SU-DHL-6 (cell line): ENCODE measurements around the gene FAM156B.
"Not testable (repeated sequence)": the region's sequence is repeated elsewhere in the genome, so short reads cannot be mapped to it uniquely, and the experiment has no call there.

Source experiments
- H2AFZ ChIP-seq: fragments of 200-600 bp; sonication (generic); 2 replicates; pipeline ENCODE4 v1.6.1; 2014; ENCODE audit warnings: low read depth, mild to moderate bottlenecking, moderate library complexity, mixed read lengths, antibody characterized with exemption, low read length; ENCODE audit not compliant: severe bottlenecking
- H3F3A ChIP-seq: fragments of 200-600 bp; shearing (Covaris generic); 2 replicates; pipeline ENCODE4 v1.6.0; 2016; ENCODE audit warnings: antibody characterized with exemption, mild to moderate bottlenecking; ENCODE audit not compliant: insufficient read depth
- H3K27ac ChIP-seq: fragments of 200-600 bp; sonication (generic); 2 replicates; pipeline ENCODE4 v1.5.1; 2016; ENCODE audit warnings: low read depth, mild to moderate bottlenecking, low read length, moderate library complexity, mixed read lengths
- H3K27me3 ChIP-seq: fragments of 200-600 bp; sonication (generic), shearing (Covaris generic); 2 replicates; pipeline ENCODE4 v1.6.0; 2014; ENCODE audit warnings: mild to moderate bottlenecking, low read length
- H3K36me3 ChIP-seq: fragments of 200-600 bp; sonication (generic); 2 replicates; pipeline ENCODE4 v1.6.1; 2014; ENCODE audit warnings: mild to moderate bottlenecking, low read length, mixed read lengths
- H3K4me2 ChIP-seq: fragments of 300-600, 200-600 bp; shearing (Covaris generic), sonication (generic); 2 replicates; pipeline ENCODE4 v1.6.0; 2014; ENCODE audit warnings: low read length, low read depth, mild to moderate bottlenecking; ENCODE audit not compliant: poor library complexity, severe bottlenecking
- H3K4me3 ChIP-seq: fragments of 200-600 bp; sonication (generic); 2 replicates; pipeline ENCODE4 v1.5.1; 2014; ENCODE audit warnings: antibody characterized with exemption, low read length, mild to moderate bottlenecking, mixed read lengths; ENCODE audit not compliant: insufficient read depth, poor library complexity, severe bottlenecking
- H3K79me2 ChIP-seq: fragments of 200-600 bp; sonication (generic); 2 replicates; pipeline ENCODE4 v1.6.1; 2014; ENCODE audit warnings: mild to moderate bottlenecking, low read length, moderate library complexity; ENCODE audit not compliant: insufficient read depth
- H3K9ac ChIP-seq: fragments of 200-600 bp; sonication (generic); 2 replicates; pipeline ENCODE4 v1.7.0; 2014; ENCODE audit warnings: mild to moderate bottlenecking, low read length
- H3K9me2 ChIP-seq: fragments of 200-600 bp; sonication (generic); replicated peaks from 2 replicates; pipeline ENCODE4 v1.6.1; 2014; ENCODE audit warnings: low read length; ENCODE audit not compliant: insufficient read depth
- H3K9me3 ChIP-seq: fragments of 200-600 bp; sonication (generic); 2 replicates; pipeline ENCODE4 v1.6.1; 2014; ENCODE audit warnings: low read length, mixed read lengths; ENCODE audit not compliant: insufficient read depth
- H4K20me1 ChIP-seq: fragments of 200-600 bp; sonication (generic); 2 replicates; pipeline ENCODE4 v1.6.1; 2014; ENCODE audit warnings: low read depth, mild to moderate bottlenecking, antibody characterized with exemption, low read length, moderate library complexity, mixed read lengths
- EZH2phosphoT487 ChIP-seq: fragments of 200-600 bp; sonication (generic), shearing (Covaris generic); conservative IDR thresholded peaks from 2 replicates; pipeline ENCODE4 v1.6.1; 2018; ENCODE audit warnings: mild to moderate bottlenecking, antibody characterized with exemption, low read length, moderate library complexity, mixed read lengths
- TF ChIP-seq, protein P1 (sequence below): fragments of 200-600 bp; sonication (generic); IDR thresholded peaks from one replicate; pipeline ENCODE4 v1.5.1; 2017; ENCODE audit warnings: antibody characterized with exemption, mild to moderate bottlenecking, low read length, moderate library complexity; ENCODE audit not compliant: insufficient read depth, poor library complexity, severe bottlenecking

The FAM156B gene

DNA sequence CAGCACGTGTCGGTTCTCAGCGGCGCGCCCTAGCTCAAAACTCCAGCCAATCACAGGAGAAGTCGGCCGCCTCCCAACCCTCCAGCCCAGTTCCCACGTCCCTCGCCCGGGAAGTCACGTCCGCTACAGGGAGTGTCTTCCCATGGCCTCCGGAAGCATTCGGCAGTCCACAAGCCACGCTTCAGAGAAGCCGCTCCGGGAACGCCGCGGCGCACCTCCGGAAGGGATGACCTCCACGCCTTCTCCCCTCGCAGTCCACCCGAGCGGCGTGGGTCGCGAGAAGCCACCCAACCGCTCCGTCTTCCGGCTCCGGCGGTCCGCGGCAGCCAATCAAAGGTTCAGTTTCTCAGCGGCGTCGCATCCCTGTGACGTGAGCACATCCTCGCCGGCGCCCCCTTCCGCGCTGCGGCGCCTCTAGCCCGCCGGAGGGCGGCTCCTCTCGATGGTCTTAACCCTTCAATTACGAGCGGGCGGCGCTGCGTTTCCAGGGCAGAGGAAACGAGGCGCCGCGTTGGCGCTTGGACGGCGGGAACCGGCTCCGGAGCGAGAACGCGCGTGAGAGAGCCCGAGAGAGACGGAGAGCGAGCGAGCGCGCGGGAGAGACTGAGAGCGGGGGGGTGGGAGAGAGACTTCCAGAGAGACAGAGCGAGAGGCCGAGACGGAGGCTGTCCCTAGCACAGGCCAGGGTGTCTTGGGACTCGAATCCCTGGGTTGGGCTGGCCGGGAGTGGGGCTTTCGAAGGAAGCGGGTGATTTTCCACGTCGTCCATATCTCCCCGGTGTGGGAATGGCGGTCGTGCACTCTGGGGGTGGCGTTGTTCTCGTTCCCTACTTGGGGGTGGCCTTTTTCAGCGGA is at the start of gene FAM156B:
Gene FAM156B (plus strand): TSS at position 476 of the 855 bp plus-strand sequence. CDS start 9,896 bp downstream, outside the sequence.
- H3K9me3 ChIP-seq, H3K4me3 ChIP-seq, H3F3A ChIP-seq, H3K79me2 ChIP-seq, H3K4me2 ChIP-seq, H3K36me3 ChIP-seq, H3K27ac ChIP-seq, H3K9me2 ChIP-seq, H2AFZ ChIP-seq, H3K27me3 ChIP-seq, H4K20me1 ChIP-seq, H3K9ac ChIP-seq: not testable (repeated sequence)

- no peaks in the 10 kb centered on the region for H3K9me2 ChIP-seq
- H4K20me1 ChIP-seq = no peaks in the 10 kb centered on the region
- no peak overlapping the region for H3K4me3 ChIP-seq
- H3K9ac ChIP-seq = no peak overlapping the region
- no peak overlapping the region for H2AFZ ChIP-seq
- H3K79me2 ChIP-seq = no peaks in the 10 kb centered on the region
- no peaks in the 10 kb centered on the region for H3K36me3 ChIP-seq
- no peaks in the 10 kb centered on the region for H3K27me3 ChIP-seq
- no peak overlapping the region for H3K4me2 ChIP-seq
- H3F3A ChIP-seq = no peaks in the 10 kb centered on the region
- no peak overlapping the region for H3K27ac ChIP-seq
- no peaks in the 10 kb centered on the region for H3K9me3 ChIP-seq
- no peak for TF ChIP-seq EZH2phosphoT487
- TF ChIP-seq, protein P1, sequence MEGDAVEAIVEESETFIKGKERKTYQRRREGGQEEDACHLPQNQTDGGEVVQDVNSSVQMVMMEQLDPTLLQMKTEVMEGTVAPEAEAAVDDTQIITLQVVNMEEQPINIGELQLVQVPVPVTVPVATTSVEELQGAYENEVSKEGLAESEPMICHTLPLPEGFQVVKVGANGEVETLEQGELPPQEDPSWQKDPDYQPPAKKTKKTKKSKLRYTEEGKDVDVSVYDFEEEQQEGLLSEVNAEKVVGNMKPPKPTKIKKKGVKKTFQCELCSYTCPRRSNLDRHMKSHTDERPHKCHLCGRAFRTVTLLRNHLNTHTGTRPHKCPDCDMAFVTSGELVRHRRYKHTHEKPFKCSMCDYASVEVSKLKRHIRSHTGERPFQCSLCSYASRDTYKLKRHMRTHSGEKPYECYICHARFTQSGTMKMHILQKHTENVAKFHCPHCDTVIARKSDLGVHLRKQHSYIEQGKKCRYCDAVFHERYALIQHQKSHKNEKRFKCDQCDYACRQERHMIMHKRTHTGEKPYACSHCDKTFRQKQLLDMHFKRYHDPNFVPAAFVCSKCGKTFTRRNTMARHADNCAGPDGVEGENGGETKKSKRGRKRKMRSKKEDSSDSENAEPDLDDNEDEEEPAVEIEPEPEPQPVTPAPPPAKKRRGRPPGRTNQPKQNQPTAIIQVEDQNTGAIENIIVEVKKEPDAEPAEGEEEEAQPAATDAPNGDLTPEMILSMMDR = no peak
Measured at GRCh38 chrX:52852110-52852860, 44.8 kb upstream of the FAM156B start.

DNA sequence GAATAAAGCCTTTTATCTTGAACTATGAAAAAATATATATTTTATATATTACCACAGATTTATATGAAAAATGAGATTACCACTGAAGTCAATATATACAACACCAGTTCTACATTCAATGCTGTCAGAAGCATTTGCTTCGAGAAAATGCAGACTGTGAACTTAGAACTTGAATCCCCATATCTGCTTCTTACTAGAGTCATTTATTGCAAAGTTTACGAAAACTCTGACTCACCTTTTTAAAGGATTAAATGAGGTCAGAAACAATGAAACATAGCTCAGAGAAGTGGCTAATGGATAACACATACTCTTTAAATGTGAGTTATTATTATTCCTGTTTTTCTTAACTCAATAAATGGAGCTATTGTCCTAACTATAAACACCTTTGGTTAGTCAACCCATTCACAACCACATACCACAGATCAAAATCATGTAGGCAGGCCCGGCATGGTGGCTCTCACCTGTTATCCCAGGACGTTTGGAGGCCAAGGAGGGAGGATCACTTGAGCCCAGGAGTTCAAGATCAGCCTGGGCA is 40.1 kb upstream of the FAM156B start:
- not testable (repeated sequence) for H3K79me2 ChIP-seq, H3K4me3 ChIP-seq, H3K27ac ChIP-seq, H3K4me2 ChIP-seq, H3K36me3 ChIP-seq, H2AFZ ChIP-seq, H3K9me3 ChIP-seq, H4K20me1 ChIP-seq, H3K9me2 ChIP-seq, H3K9ac ChIP-seq, H3K27me3 ChIP-seq, H3F3A ChIP-seq

- Histone ChIP-seq H3K9ac (no peak overlapping the region), H3K4me3 (no peak overlapping the region), H3K4me2 (no peak overlapping the region), H3K27me3 (no peaks in the 10 kb centered on the region), H3F3A (no peaks in the 10 kb centered on the region), H3K9me2 (no peaks in the 10 kb centered on the region), H3K36me3 (no peaks in the 10 kb centered on the region), H3K9me3 (no peaks in the 10 kb centered on the region), H2AFZ (no peak overlapping the region), H3K79me2 (no peaks in the 10 kb centered on the region), H3K27ac (no peak overlapping the region), H4K20me1 (no peaks in the 10 kb centered on the region)
- TF ChIP-seq, protein P1 = no peak
Measured at GRCh38 chrX:52865343-52865998, 31.7 kb upstream of the FAM156B start.
